H1 (cell line): ENCODE measurements around the gene FAM25A. TPM values are rescaled to one million over a fixed set of nuclear protein-coding genes. Genes with fewer than 3 reads are reported as not detected.

Source experiments
- ASH2L ChIP-seq: fragments of 200-600, 300-600 bp; sonication (generic); IDR thresholded peaks from one replicate; pipeline ENCODE4 v1.7.1; 2017; ENCODE audit warnings: low read length
- HDAC6 ChIP-seq: IDR thresholded peaks from one replicate; pipeline ENCODE4 v1.7.1; 2012; ENCODE audit warnings: low read depth, mild to moderate bottlenecking, inconsistent platforms, low read length, moderate library complexity
- KDM1A ChIP-seq: fragments of 200-600, 300-600 bp; sonication (generic); IDR thresholded peaks from 2 replicates; pipeline ENCODE4 v1.7.1; 2016; ENCODE audit warnings: mild to moderate bottlenecking, low read length, borderline replicate concordance
- KDM5A ChIP-seq: fragments of 200-600 bp; IDR thresholded peaks from 2 replicates; pipeline ENCODE4 v1.7.1; 2012; ENCODE audit warnings: mild to moderate bottlenecking, low read length, inconsistent platforms, mixed read lengths
- NRF1 ChIP-seq: IDR thresholded peaks from 2 replicates; pipeline ENCODE4 v1.6.1; 2011; ENCODE audit warnings: mild to moderate bottlenecking, low read depth, low read length, improper control_type of control experiment
- POLR2A ChIP-seq, 2 experiments: IDR thresholded peaks; 1 replicate in 1 of 2; 2 replicates in 1 of 2; pipeline ENCODE4 v1.6.1; 2011; ENCODE audit warnings: low read depth in 2 of 2, low read length in 2 of 2, mild to moderate bottlenecking in 2 of 2; ENCODE audit errors: control extremely low read depth in 1 of 2
- POLR2AphosphoS5 ChIP-seq: IDR thresholded peaks from 2 replicates; pipeline ENCODE4 v1.6.1; 2011; ENCODE audit warnings: low read depth, low read length
- RBBP5 ChIP-seq: IDR thresholded peaks from 2 replicates; pipeline ENCODE4 v1.7.1; 2012; ENCODE audit warnings: low read depth, mild to moderate bottlenecking, inconsistent platforms, low read length, moderate library complexity, borderline replicate concordance
- SUZ12 ChIP-seq: fragments of 200-600 bp; sonication (generic); IDR thresholded peaks from 2 replicates; pipeline ENCODE4 v1.6.1; 2012; ENCODE audit warnings: mild to moderate bottlenecking, inconsistent platforms, low read length, moderate library complexity, mixed read lengths
- TEAD4 ChIP-seq: IDR thresholded peaks from 2 replicates; pipeline ENCODE4 v1.6.1; 2012; ENCODE audit warnings: low read depth, low read length, inconsistent platforms, mixed read lengths
- polyA plus RNA-seq, 7 experiments: library from polyadenylated mRNA; depleted of rRNA in 3 of 7; stranded (reverse) in 5 of 7; unstranded in 2 of 7; fragments of >200 nt in 5 of 7; fragments of 200-250 nt in 2 of 7; gene quantifications; 1 replicate in 5 of 7; 2 replicates in 1 of 7; 4 replicates in 1 of 7; pipeline versions ENCODE4 v1.2.1 to v1.2.3, GENCODE V29; 2011 to 2013; ENCODE audit warnings: missing spikeins in 2 of 7, mixed read lengths in 2 of 7
- total RNA-seq: library from RNA; stranded (reverse); fragmentation: NEBNext Ultra II Directional; extraction: Animal tissue kit (Norgen Biotek cat#: 25700); gene quantifications from 2 replicates; pipeline ENCODE4 v1.2.1, GENCODE V29; 2021
- TF ChIP-seq, protein P1 (sequence below): fragments of 300-600 bp; sonication (generic); IDR thresholded peaks from 2 replicates; pipeline ENCODE4 v1.7.1; 2012; ENCODE audit warnings: low read length, moderate library complexity, mild to moderate bottlenecking, inconsistent platforms; ENCODE audit not compliant: insufficient replicate concordance

FAM25A gene
- total and polyA plus RNA-seq, 2 of the 8 experiments (the other 6 are each of a cell fraction or from before 2014, with no cell fraction given): not detected

- TF ChIP-seq KDM5A (no peak), KDM1A (peak; percentile 58; the same call in 1 of the 2 replicates), ASH2L (peak; percentile 78), NRF1 (no peak), POLR2AphosphoS5 (no peak), RBBP5 (peak; percentile 53; the same call in 1 of the 2 replicates), TEAD4 (no peak), SUZ12 (0 out of 2 replicates have a peak, but pooled peaks have one; percentile 35), HDAC6 (no peak), POLR2A (IDR thresholded peaks at IDR 0.05; ENCODE audit: control extremely low read depth in 1 of 2, low read depth in 2 of 2, low read length in 2 of 2) (peak in 1 of 2 experiments; percentile 21; a peak in 1 of 3 replicates)
- TF ChIP-seq, protein P1, sequence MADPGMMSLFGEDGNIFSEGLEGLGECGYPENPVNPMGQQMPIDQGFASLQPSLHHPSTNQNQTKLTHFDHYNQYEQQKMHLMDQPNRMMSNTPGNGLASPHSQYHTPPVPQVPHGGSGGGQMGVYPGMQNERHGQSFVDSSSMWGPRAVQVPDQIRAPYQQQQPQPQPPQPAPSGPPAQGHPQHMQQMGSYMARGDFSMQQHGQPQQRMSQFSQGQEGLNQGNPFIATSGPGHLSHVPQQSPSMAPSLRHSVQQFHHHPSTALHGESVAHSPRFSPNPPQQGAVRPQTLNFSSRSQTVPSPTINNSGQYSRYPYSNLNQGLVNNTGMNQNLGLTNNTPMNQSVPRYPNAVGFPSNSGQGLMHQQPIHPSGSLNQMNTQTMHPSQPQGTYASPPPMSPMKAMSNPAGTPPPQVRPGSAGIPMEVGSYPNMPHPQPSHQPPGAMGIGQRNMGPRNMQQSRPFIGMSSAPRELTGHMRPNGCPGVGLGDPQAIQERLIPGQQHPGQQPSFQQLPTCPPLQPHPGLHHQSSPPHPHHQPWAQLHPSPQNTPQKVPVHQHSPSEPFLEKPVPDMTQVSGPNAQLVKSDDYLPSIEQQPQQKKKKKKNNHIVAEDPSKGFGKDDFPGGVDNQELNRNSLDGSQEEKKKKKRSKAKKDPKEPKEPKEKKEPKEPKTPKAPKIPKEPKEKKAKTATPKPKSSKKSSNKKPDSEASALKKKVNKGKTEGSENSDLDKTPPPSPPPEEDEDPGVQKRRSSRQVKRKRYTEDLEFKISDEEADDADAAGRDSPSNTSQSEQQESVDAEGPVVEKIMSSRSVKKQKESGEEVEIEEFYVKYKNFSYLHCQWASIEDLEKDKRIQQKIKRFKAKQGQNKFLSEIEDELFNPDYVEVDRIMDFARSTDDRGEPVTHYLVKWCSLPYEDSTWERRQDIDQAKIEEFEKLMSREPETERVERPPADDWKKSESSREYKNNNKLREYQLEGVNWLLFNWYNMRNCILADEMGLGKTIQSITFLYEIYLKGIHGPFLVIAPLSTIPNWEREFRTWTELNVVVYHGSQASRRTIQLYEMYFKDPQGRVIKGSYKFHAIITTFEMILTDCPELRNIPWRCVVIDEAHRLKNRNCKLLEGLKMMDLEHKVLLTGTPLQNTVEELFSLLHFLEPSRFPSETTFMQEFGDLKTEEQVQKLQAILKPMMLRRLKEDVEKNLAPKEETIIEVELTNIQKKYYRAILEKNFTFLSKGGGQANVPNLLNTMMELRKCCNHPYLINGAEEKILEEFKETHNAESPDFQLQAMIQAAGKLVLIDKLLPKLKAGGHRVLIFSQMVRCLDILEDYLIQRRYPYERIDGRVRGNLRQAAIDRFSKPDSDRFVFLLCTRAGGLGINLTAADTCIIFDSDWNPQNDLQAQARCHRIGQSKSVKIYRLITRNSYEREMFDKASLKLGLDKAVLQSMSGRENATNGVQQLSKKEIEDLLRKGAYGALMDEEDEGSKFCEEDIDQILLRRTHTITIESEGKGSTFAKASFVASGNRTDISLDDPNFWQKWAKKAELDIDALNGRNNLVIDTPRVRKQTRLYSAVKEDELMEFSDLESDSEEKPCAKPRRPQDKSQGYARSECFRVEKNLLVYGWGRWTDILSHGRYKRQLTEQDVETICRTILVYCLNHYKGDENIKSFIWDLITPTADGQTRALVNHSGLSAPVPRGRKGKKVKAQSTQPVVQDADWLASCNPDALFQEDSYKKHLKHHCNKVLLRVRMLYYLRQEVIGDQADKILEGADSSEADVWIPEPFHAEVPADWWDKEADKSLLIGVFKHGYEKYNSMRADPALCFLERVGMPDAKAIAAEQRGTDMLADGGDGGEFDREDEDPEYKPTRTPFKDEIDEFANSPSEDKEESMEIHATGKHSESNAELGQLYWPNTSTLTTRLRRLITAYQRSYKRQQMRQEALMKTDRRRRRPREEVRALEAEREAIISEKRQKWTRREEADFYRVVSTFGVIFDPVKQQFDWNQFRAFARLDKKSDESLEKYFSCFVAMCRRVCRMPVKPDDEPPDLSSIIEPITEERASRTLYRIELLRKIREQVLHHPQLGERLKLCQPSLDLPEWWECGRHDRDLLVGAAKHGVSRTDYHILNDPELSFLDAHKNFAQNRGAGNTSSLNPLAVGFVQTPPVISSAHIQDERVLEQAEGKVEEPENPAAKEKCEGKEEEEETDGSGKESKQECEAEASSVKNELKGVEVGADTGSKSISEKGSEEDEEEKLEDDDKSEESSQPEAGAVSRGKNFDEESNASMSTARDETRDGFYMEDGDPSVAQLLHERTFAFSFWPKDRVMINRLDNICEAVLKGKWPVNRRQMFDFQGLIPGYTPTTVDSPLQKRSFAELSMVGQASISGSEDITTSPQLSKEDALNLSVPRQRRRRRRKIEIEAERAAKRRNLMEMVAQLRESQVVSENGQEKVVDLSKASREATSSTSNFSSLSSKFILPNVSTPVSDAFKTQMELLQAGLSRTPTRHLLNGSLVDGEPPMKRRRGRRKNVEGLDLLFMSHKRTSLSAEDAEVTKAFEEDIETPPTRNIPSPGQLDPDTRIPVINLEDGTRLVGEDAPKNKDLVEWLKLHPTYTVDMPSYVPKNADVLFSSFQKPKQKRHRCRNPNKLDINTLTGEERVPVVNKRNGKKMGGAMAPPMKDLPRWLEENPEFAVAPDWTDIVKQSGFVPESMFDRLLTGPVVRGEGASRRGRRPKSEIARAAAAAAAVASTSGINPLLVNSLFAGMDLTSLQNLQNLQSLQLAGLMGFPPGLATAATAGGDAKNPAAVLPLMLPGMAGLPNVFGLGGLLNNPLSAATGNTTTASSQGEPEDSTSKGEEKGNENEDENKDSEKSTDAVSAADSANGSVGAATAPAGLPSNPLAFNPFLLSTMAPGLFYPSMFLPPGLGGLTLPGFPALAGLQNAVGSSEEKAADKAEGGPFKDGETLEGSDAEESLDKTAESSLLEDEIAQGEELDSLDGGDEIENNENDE: no peak
These were observed 48.7 kb upstream of the FAM25A start (continued) for GRCh38 chr10:86971232-86971991.
